Activated CD4-positive, alpha-beta T cell treated with anti-CD3 and anti-CD28 coated beads for 4 hours (primary cell): ENCODE data around the gene CPE.

Experiments
- DNase-seq, 2 donors: peaks; one replicate each; pipeline ENCODE4 v3.0.0-alpha.2; 2020

Gene CPE

DNA sequence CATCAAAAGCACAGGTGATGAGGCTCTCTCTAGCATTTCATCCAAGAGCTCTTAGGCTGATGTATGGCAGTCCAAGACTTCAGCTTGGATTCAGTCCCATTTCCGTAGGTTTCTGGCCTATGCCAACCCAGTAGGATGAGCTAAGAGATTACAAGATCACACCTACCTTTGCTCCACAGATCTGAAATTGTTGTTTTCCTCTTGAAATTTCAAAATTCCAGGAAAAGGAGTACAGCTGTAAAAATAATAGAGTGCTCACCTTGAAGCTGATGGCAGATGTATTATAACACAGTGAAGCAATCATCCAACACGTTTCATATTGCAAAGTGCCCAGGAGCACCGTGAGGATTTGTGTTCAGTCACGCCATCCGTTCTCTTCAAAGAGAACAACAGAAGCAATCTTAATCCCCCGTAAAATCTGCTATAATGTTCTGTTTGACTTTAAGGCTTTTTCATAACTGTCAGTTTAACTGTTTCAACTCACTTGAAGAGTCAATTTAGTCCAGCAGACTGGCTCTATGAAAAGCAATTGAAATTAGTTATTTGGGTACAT is 137.5 kb downstream of the CPE start:
- DNase-seq = no peak

DNA sequence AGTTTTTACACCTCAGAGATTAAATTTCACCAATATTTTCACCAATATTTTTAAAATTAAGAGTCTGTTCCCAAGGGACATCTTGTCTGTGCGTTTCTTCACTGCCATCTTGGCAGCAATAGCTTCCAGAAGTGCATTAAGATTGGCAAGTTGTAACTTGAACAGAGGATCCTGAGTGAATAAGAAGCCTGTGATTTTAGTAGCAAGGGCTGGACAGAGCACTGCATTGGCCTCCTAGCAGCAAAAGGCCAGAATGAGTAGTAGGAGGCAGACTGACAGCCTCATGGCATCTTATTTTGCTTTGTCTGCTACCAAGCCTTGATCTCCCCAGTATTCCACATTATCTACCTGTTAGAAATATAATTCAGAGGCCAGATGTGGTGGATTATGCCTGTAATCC is 138.4 kb downstream of the CPE start:
- no peak for DNase-seq

DNA sequence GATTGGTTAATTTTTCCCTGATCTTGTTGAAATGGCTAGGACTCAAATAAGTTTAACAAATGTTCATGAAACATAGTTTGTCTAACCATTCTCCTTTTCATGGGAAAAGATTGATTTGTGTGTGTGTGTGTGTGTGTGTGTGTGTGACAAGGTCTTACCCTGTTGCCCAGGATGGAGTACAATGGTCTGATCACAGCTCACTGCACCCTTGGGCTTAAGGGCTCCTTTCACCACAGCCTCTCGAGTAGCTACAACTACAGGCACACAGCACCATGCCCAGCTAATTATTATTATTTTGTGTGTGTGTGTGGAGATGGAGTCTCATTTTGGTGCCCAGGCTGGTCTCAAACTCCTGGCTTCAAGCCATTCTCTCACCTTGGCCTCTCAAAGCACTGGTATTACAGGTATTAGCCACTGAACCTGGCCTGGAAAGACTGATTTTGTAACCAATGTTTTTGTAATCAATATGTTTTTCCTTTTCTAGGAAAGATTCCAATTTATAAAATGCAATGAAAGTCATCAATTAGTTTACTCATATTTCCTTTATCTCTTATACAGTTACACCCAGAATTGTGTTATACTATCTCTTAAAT is 139.3 kb downstream of the CPE start:
- DNase-seq = no peak

- DNase-seq = no peak
Observed at GRCh38 chr4:165518686-165519085, 139.9 kb downstream of the CPE start.

GRCh38 chr4:165519591-165519990 is 140.8 kb downstream of the CPE start:
- no peak for DNase-seq

DNA sequence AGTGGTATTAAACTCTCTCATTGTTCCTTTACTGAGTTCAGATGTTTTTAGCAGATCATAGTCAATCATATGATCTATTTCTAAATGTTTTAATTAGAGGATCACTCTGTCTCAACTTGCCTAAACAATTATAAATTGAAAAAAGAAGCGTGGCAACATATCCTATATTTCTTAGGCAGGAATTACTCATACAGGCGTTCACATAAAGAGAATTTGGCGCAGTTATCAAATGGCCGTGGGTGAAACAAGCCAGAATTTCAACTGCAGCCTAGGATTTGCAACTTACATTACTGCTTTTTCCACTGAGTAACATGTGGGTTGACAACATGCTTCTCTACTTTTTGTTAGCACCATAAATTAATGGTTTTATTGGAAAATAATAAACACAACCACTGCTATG is 141.3 kb downstream of the CPE start:
- DNase-seq = no peak

GRCh38 chr4:165522050-165522449 is 143.2 kb downstream of the CPE start:
- no peak for DNase-seq

- DNase-seq = no peak
Observed at GRCh38 chr4:165524532-165525190, 145.9 kb downstream of the CPE start.

GRCh38 chr4:165532976-165533375 is 154.2 kb downstream of the CPE start:
- no peak for DNase-seq

- DNase-seq = no peak
Observed at GRCh38 chr4:165537028-165537648, 158.3 kb downstream of the CPE start.

- DNase-seq = no peak
Observed at GRCh38 chr4:165539801-165540200, 161.0 kb downstream of the CPE start.

GRCh38 chr4:165540206-165540830 is 161.5 kb downstream of the CPE start:
- no peak for DNase-seq

GRCh38 chr4:165541851-165542459 is 163.1 kb downstream of the CPE start:
- no peak for DNase-seq

DNA sequence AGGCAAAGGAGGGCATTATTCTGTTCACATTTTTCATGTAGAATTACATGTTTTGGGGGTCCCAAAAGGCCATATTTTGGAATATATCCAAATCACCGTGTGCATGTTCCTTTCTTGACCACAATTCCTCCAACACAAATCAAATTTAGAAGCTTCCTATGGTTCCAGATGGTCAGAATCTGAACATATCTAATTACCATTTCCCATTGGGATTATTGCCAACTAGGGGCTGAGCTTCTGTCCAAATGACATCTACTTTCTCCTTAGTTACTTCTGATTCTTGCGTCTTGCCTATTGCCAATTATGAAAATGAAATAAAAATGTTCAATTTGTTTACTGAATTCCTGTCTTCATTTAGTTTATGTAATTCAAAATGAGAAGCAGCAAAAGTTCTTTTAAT is 163.7 kb downstream of the CPE start:
- DNase-seq = no peak
